PC-9 (cell line): ENCODE data around the gene PHACTR4.
A peak's percentile ranks its signal among the peaks of the same experiment; 100 is the strongest.

Experiments used
- CTCF ChIP-seq: fragments of 200-600 bp; sonication (generic); conservative IDR thresholded peaks from 2 replicates; pipeline ENCODE4 v1.6.1; 2017; ENCODE audit warnings: mixed run types, antibody characterized with exemption, mild to moderate bottlenecking, moderate library complexity
- EZH2 ChIP-seq: fragments of 200-600 bp; sonication (generic); IDR thresholded peaks from 2 replicates; pipeline ENCODE4 v1.8.0; 2017; ENCODE audit warnings: antibody characterized with exemption, low read depth

GRCh38 chr1:28518000-28518744 lies 148.6 kb downstream of the PHACTR4 start:
- TF ChIP-seq CTCF (peak; percentile 94), EZH2 (no peak)
